MCF 10A (cell line): ENCODE measurements around the gene UACA. TPM values are rescaled to one million over a fixed set of nuclear protein-coding genes. Genes with fewer than 3 reads are reported as not detected.
"Not testable (repeated sequence)": the region's sequence is repeated elsewhere in the genome, so short reads cannot be mapped to it uniquely, and the experiment has no call there.

Experiments
- BruUV-seq: library from RNA; stranded (reverse); fragments of 400-500 nt; replicated peaks from 2 replicates; lab custom pipeline; 2021; lab: Mats Ljungman, UMichigan
- CTCF ChIA-PET: fragments of 300-600 bp; sonication (Branson Sonifier 250); formaldehyde crosslinking; extraction: SDS; loops from one replicate; lab custom pipeline; 2021; ENCODE audit warnings: antibody characterized with exemption, inconsistent platforms; lab: Yijun Ruan, JAX
- POLR2A ChIA-PET: fragments of 300-600, 350-650 bp; sonication (Branson Sonifier 250); formaldehyde crosslinking; extraction: SDS; loops from one replicate; lab custom pipeline; 2020; ENCODE audit warnings: antibody characterized with exemption, inconsistent platforms; lab: Yijun Ruan, JAX
- DNase-seq: peaks from one replicate; pipeline ENCODE4 v3.0.0-alpha.2; 2018; ENCODE audit not compliant: unreplicated experiment
- H3K27ac Mint-ChIP-seq: one replicate; pipeline ENCODE4 v1.8.0; 2022; ENCODE audit warnings: mild to moderate bottlenecking, low read depth, mixed read lengths; ENCODE audit not compliant: unreplicated experiment
- H3K27me3 Mint-ChIP-seq: one replicate; pipeline ENCODE4 v1.8.0; 2022; ENCODE audit warnings: mixed read lengths; ENCODE audit not compliant: insufficient read depth, unreplicated experiment
- H3K36me3 Mint-ChIP-seq: one replicate; pipeline ENCODE4 v1.8.0; 2022; ENCODE audit warnings: mild to moderate bottlenecking, moderate library complexity, mixed read lengths; ENCODE audit not compliant: insufficient read depth, unreplicated experiment
- H3K4me1 Mint-ChIP-seq: one replicate; pipeline ENCODE4 v1.8.0; 2022; ENCODE audit warnings: mixed read lengths; ENCODE audit not compliant: insufficient read depth, unreplicated experiment
- H3K4me3 Mint-ChIP-seq: one replicate; pipeline ENCODE4 v1.8.0; 2022; ENCODE audit warnings: mild to moderate bottlenecking, moderate library complexity, mixed read lengths; ENCODE audit not compliant: unreplicated experiment
- H3K9me3 Mint-ChIP-seq: one replicate; pipeline ENCODE4 v1.8.0; 2022; ENCODE audit warnings: mixed read lengths; ENCODE audit not compliant: unreplicated experiment
- CTCF ChIP-seq: fragments of 200-600 bp; IDR thresholded peaks from one replicate; pipeline ENCODE4 v1.8.0; 2022; ENCODE audit warnings: antibody characterized with exemption, mild to moderate bottlenecking; ENCODE audit not compliant: unreplicated experiment
- intact Hi-C: fragments of 100-400 bp; cut with micrococcal nuclease; formaldehyde crosslinking; loops from 2 replicates; pipeline ENCODE4 v1.14.1; 2022
- total RNA-seq: library from RNA; stranded (reverse); gene quantifications from 2 replicates; pipeline ENCODE4 v1.2.3, GENCODE V29; 2022

UACA gene
- total RNA-seq, 1 experiment from 2014 or later, result 37.0 TPM

GRCh38 chr15:70618929-70619328 lies 144.4 kb downstream of the UACA start:
- Mint-ChIP-seq H3K9me3 (no peaks in the 10 kb centered on the region), H3K27me3 (no peaks in the 10 kb centered on the region), H3K36me3 (no peaks in the 10 kb centered on the region), H3K4me3 (no peak overlapping the region), H3K27ac (no peak overlapping the region), H3K4me1 (no peaks in the 10 kb centered on the region)
- no peak for DNase-seq
- ChIA-PET CTCF (no interaction called here), POLR2A (no interaction called here)
- BruUV-seq, result no TSS peak
- TF ChIP-seq CTCF, result no peak
- intact Hi-C loops, result no loop called here

- Mint-ChIP-seq H3K27me3 (no peaks in the 10 kb centered on the region), H3K36me3 (no peaks in the 10 kb centered on the region), H3K4me1 (no peaks in the 10 kb centered on the region), H3K9me3 (no peaks in the 10 kb centered on the region), H3K27ac (no peak overlapping the region), H3K4me3 (no peak overlapping the region)
- no peak for TF ChIP-seq CTCF
- no TSS peak for BruUV-seq
- intact Hi-C loops, result no loop called here
- CTCF ChIA-PET, result no interaction called here
- POLR2A ChIA-PET, result no interaction called here
- no peak for DNase-seq
Observed at GRCh38 chr15:70617911-70618287, 145.5 kb downstream of the UACA start.

GRCh38 chr15:70617076-70617910 lies 146.1 kb downstream of the UACA start:
- Mint-ChIP-seq H3K27me3 (no peaks in the 10 kb centered on the region), H3K9me3 (no peaks in the 10 kb centered on the region), H3K4me3 (no peak overlapping the region), H3K27ac (no peak overlapping the region), H3K4me1 (no peaks in the 10 kb centered on the region), H3K36me3 (no peaks in the 10 kb centered on the region)
- DNase-seq, result no peak
- intact Hi-C loops, result no loop called here
- CTCF ChIA-PET, result no interaction called here
- no TSS peak for BruUV-seq
- no peak for TF ChIP-seq CTCF
- POLR2A ChIA-PET, result no interaction called here

- H3K27me3 Mint-ChIP-seq, intact Hi-C loops, CTCF ChIA-PET, H3K36me3 Mint-ChIP-seq, H3K4me3 Mint-ChIP-seq, H3K27ac Mint-ChIP-seq, POLR2A ChIA-PET, DNase-seq, H3K4me1 Mint-ChIP-seq, BruUV-seq, H3K9me3 Mint-ChIP-seq: not testable (repeated sequence)
Observed at GRCh38 chr15:70616311-70616756, 147.0 kb downstream of the UACA start.
